T-helper 2 cell treated with Interferon-gamma antibody and Interleukin-4, amounts not matched to agents 5 μg/mL and 100 μg/mL, for 36 hours (primary cell): ENCODE data around the gene OSBPL10.
"Not testable (repeated sequence)": the region's sequence is repeated elsewhere in the genome, so short reads cannot be mapped to it uniquely, and the experiment has no call there.

ENCODE experiments used
- DNase-seq: peaks from one replicate; pipeline ENCODE4 v3.0.0; 2021; ENCODE audit warnings: low spot score
- H3K27ac Mint-ChIP-seq: one replicate; pipeline ENCODE4 v1.8.0; 2021; ENCODE audit warnings: mild to moderate bottlenecking, mixed read lengths
- H3K27me3 Mint-ChIP-seq: one replicate; pipeline ENCODE4 v1.8.0; 2021; ENCODE audit warnings: low read depth, mixed read lengths
- H3K36me3 Mint-ChIP-seq: one replicate; pipeline ENCODE4 v1.8.0; 2021; ENCODE audit warnings: low read depth, mixed read lengths
- H3K4me1 Mint-ChIP-seq: one replicate; pipeline ENCODE4 v1.8.0; 2021; ENCODE audit warnings: low read depth, mixed read lengths
- H3K4me3 Mint-ChIP-seq: one replicate; pipeline ENCODE4 v1.8.0; 2022; ENCODE audit warnings: mild to moderate bottlenecking, moderate library complexity, mixed read lengths
- H3K9me3 Mint-ChIP-seq: one replicate; pipeline ENCODE4 v1.8.0; 2021; ENCODE audit warnings: mixed read lengths

Gene OSBPL10

DNA sequence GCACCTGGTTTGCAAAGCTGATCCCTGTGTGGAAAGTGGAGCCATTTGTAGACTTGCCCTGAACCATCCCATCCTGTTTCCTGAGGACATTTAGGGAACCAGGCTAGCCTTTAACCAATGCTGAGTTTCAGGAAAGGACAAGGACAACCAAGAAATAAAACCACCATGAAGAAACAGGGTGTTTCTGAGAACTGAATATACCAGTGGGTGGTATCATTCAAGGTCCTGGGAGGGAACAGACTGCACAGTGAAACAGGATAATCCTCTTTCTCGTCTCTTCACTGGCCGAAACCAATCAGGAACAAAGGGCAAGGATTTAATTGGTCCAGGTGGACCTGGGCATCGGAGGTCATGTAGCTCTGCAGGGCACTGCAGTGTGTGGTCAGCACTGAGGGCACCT, 22.3 kb upstream of the OSBPL10 start:
- DNase-seq, result no peak

DNA sequence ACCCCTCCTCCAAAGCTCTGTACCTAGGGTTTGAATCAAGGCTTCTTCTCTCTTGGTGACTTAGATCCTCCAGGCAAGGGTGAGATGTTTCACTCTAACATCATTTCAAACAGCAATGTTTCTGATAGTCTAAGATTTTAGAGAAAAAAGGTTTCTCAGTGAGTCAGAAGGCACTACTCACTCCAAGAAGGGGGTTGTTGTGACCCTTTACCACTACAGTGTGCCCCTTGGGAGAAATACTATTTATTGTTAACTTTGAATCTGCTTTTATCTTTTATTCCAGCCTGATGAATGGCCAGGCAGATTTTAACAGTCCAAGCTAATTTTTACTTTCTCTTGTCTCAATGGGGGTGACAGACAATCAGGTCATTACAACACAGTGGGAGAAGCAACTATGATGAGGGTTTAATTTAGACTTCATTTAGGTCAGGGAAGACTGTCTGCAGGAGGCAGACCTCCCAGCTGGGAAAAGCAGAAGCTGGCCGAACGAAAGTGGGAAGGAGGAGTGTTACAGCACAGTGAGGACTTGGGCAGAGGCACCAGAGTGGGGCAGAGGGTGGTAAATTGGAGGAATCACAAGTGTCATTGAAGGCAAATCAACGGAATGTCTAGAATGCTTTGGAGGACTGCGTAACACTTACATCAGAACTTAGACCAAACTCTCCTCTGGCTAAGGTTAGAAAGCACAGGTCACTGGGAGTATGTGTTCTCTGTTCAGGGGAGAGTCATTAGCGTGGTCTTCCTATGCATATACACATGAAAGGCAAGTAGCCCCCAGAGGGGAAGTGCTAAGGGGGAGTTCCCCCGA, 21.7 kb upstream of the OSBPL10 start:
- Mint-ChIP-seq H3K27ac (no peak overlapping the region), H3K27me3 (peaks cover 13% of the 10 kb centered on the region), H3K9me3 (no peaks in the 10 kb centered on the region), H3K36me3 (no peaks in the 10 kb centered on the region), H3K4me1 (peaks cover 12% of the 10 kb centered on the region), H3K4me3 (no peak overlapping the region)
- no peak for DNase-seq

More for the DNA sequence above, 22.3 kb upstream of the OSBPL10 start:
- Mint-ChIP-seq H3K27me3 (peaks cover 13% of the 10 kb centered on the region), H3K9me3 (no peaks in the 10 kb centered on the region), H3K4me3 (no peak overlapping the region), H3K27ac (no peak overlapping the region), H3K4me1 (peaks cover 12% of the 10 kb centered on the region), H3K36me3 (no peaks in the 10 kb centered on the region)

DNA sequence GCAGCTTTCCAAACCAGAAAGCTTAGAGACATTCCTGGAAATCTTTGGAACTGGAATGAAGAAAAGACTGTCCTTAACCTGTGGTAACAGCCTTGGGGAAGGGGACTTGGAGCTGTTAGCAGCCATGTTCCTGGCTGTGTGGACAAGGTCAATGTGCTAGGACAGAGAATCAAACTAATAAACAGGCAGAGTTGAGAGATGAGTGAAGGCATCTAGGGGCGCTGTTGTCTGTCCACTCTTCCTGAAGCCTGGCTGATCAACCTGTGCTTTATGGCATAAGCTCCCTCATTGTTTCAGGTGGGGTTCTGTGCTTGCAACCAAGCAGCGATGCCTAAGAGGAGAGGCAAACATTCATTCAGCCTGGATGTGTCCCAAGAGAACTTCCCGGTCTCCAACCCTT, 19.8 kb upstream of the OSBPL10 start:
- Mint-ChIP-seq H3K36me3 (no peaks in the 10 kb centered on the region), H3K27ac (no peak overlapping the region), H3K4me1 (peaks cover 20% of the 10 kb centered on the region), H3K4me3 (no peak overlapping the region), H3K27me3 (peaks cover 3% of the 10 kb centered on the region), H3K9me3 (peaks cover 7% of the 10 kb centered on the region)
- no peak for DNase-seq

DNA sequence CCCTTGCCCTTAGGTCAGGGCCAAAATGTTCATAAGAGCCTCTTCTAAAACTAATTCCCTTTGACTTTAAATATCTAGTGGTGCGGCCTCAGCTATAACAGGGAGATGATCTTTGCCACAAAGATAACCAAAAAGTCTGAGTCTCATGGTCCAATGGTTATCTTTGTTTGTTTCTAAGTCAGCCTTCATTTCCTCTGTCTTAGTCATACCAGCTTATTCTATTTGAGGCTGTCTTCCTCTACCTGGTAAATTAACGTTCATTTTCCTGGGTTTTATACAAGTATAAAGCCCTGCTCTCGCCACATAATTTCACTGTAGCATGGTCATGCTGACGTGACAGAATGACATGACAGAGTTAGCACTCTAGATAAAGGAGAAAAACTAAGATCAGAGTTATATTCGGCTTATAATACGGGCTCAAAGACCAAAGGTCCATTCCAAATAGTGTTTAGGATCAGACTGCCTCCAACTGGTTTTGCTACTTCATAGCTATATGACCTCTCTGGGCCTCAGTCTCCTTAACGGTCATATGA, 18.9 kb upstream of the OSBPL10 start:
- no peak overlapping the region for H3K4me3 Mint-ChIP-seq
- H3K27me3 Mint-ChIP-seq, result peaks cover 3% of the 10 kb centered on the region
- H3K27ac Mint-ChIP-seq, result no peak overlapping the region

DNA sequence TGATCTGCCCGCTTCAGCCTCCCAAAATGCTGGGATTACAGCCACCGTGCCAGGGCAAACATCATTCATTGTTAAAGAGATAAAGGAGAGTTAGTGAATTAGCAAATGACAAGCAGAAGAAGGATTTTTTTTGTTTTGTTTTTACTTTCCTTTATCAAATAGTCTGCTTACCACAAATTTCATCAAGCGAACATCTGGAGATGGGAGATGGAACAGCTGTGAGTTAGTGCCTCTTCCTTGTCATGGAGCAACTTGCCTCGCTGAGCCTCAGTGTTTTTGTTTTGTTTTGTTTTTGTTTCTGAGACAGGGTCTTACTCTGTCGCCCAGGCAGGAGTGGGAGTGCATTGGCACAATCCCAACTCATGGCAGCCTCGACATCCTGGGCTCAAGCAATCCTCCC, 16.4 kb upstream of the OSBPL10 start:
- DNase-seq, result no peak
- peaks cover 28% of the 10 kb centered on the region for H3K9me3 Mint-ChIP-seq
- H3K27me3 Mint-ChIP-seq, result no peaks in the 10 kb centered on the region
- peaks cover 24% of the 10 kb centered on the region for H3K4me1 Mint-ChIP-seq
- no peak overlapping the region for H3K27ac Mint-ChIP-seq
- H3K4me3 Mint-ChIP-seq, result no peak overlapping the region
- H3K36me3 Mint-ChIP-seq, result peaks cover 4% of the 10 kb centered on the region

More for the DNA sequence above, 18.9 kb upstream of the OSBPL10 start:
- Mint-ChIP-seq H3K36me3 (no peaks in the 10 kb centered on the region), H3K9me3 (peaks cover 12% of the 10 kb centered on the region), H3K4me1 (peaks cover 24% of the 10 kb centered on the region)
- DNase-seq, result no peak

DNA sequence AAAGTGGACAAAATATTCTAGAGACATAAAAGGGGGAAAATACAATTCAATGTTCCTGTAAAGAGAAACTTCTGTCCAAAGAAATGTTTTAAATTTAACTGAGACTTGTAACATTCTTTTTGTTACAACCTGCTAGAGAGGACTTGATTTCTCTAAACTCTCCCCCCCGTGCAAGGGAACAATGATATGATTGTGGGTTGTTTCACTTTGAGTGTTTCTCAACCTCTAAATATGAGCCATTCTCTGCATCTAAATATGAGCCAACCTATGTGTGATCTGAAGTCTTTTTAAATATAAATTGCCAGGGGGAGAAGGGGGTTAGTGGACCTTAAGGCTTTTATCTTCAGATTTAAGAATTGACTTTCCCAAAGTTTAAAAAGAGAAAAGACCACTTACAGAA, 15.1 kb upstream of the OSBPL10 start:
- Mint-ChIP-seq H3K27ac (no peak overlapping the region), H3K27me3 (no peaks in the 10 kb centered on the region), H3K4me3 (no peak overlapping the region), H3K36me3 (peaks cover 4% of the 10 kb centered on the region), H3K4me1 (peaks cover 24% of the 10 kb centered on the region), H3K9me3 (peaks cover 30% of the 10 kb centered on the region)
- DNase-seq, result no peak

DNA sequence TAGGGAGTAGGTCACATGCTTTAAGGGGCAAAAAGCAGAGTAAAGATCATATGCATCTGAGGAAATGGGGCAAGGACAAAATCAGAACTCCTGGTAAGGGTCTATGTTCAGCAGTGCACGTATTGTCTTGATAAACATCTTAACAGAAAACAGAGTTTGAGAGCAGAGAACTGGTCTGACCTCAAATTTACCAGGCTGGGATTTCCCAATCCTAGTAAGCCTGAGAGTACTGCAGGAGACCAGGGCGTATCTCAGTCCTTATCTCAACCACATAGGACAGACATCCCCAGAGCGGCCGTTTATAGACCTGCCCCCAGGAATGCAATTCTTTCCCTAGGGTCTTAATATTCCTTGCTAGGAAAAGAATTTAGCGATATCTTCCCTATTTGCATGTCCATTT, 14.0 kb upstream of the OSBPL10 start:
- H3K4me1 Mint-ChIP-seq, result peaks cover 17% of the 10 kb centered on the region

DNA sequence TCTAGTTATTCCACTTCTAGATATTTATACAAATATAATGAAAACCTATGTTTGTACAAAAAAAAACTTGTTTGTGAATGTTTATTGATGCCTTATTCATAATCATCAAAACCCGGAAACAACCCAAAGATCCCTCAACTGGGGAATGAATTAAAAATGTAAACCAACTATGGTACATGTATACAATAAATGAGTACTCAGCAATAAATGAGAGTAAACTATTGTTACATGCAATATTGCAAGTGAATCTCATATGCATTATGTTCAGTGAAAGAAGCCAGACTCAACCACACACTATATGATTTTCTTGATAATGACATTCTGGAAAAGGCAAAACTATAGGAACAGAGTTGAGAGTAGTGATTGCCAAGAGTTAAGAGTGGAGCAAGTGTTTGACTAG, 12.8 kb upstream of the OSBPL10 start:
- no peak overlapping the region for H3K4me3 Mint-ChIP-seq
- H3K36me3 Mint-ChIP-seq, result peaks cover 5% of the 10 kb centered on the region
- peaks cover 15% of the 10 kb centered on the region for H3K4me1 Mint-ChIP-seq
- H3K9me3 Mint-ChIP-seq, result peaks cover 30% of the 10 kb centered on the region
- H3K27me3 Mint-ChIP-seq, result no peaks in the 10 kb centered on the region
- no peak for DNase-seq
- H3K27ac Mint-ChIP-seq, result no peak overlapping the region

More for the DNA sequence above, 14.0 kb upstream of the OSBPL10 start:
- not testable (repeated sequence) for H3K4me3 Mint-ChIP-seq, H3K27me3 Mint-ChIP-seq, H3K27ac Mint-ChIP-seq, H3K36me3 Mint-ChIP-seq
- peak; percentile 30 for DNase-seq
- peaks cover 30% of the 10 kb centered on the region for H3K9me3 Mint-ChIP-seq

DNA sequence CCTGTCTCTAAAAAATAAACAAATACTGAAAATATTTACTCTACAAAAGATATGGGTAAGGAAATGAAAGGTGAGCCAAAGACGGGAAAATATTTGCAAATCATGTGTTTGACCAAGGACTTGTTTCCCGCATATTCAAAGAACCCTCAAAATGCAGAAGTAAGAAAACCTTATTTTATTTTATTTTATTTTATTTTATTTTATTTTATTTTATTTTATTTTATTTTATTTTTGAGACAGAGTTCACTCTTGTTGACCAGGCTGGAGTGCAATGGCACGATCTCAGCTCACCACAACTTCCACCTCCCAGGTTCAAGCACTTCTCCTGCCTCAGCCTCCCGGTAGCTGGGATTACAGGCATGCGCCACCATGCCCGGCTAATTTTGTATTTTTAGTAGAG, 11.9 kb upstream of the OSBPL10 start:
- H3K27me3 Mint-ChIP-seq, result not testable (repeated sequence)

DNA sequence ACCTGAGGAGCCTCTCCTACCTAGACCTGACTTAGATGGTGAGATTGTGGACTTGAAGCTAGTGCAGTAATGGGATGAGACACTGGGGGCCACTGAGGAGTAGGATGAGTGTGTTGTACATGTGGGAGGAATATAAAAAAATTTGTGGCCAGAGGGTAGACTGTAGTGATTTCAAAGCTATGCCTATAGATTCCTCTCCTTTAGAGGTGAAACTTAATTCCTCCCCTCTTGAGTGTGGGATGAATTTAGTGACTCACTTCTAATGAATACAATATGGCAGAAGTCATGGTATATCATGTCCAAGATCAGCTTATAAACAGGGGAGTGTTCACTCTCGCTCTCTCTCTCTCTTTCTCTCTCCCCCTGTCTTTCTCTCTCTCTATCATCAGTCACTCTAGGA, 7.2 kb upstream of the OSBPL10 start:
- Mint-ChIP-seq H3K4me1 (no peaks in the 10 kb centered on the region), H3K27ac (no peak overlapping the region)

More for the DNA sequence above, 11.9 kb upstream of the OSBPL10 start:
- H3K4me1 Mint-ChIP-seq, result peaks cover 12% of the 10 kb centered on the region
- H3K4me3 Mint-ChIP-seq, H3K36me3 Mint-ChIP-seq, DNase-seq, H3K27ac Mint-ChIP-seq: not testable (repeated sequence)
- peaks cover 30% of the 10 kb centered on the region for H3K9me3 Mint-ChIP-seq

DNA sequence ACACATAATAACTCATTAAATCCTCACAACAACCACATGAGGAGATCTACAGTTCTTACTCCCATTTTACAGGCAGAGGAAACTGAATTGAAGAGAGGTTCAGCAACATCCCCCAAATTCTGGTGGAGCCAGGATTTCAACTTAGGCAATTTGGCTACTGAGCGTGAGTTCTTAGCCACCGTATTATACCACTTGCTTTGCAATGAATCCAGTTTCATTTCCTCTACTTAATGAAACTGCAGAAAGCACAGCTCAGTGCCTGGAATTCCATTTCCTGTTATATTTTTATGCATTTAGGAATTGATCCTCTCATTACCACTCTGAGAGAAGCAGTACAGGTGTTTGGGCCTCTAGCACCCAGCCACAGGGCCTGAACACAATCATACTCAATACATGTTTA, 4.8 kb upstream of the OSBPL10 start:
- no peaks in the 10 kb centered on the region for H3K36me3 Mint-ChIP-seq
- peaks cover 22% of the 10 kb centered on the region for H3K27me3 Mint-ChIP-seq
- peaks cover 3% of the 10 kb centered on the region for H3K9me3 Mint-ChIP-seq
- H3K4me1 Mint-ChIP-seq, result peaks cover 3% of the 10 kb centered on the region
- no peak overlapping the region for H3K4me3 Mint-ChIP-seq
- H3K27ac Mint-ChIP-seq, result no peak overlapping the region
- no peak for DNase-seq

More for the DNA sequence above, 7.2 kb upstream of the OSBPL10 start:
- Mint-ChIP-seq H3K4me3 (no peak overlapping the region), H3K9me3 (peaks cover 7% of the 10 kb centered on the region), H3K27me3 (peaks cover 3% of the 10 kb centered on the region), H3K36me3 (peaks cover 3% of the 10 kb centered on the region)
- DNase-seq, result no peak

DNA sequence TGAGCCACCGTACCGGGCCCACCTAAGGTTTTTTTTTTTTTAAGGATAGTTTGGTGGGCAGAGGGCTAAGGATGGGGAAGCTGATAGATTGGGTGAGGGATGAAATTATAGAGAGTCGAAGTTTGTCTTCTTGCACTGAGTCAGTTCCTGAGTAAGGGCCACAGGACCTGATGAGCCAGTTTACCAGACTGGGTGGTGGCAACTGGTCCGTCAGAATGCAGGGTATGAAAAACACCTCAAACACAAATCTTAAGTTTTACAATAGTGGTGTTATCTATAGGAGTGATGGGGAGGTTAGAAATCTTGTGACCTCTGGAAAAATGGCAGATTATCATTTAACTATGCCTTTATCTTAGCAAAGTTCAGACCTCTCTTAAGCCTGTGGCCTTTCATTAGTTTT, 3.3 kb upstream of the OSBPL10 start:
- H3K4me3 Mint-ChIP-seq, result no peak overlapping the region
- peaks cover 12% of the 10 kb centered on the region for H3K4me1 Mint-ChIP-seq
- DNase-seq, result no peak
- H3K36me3 Mint-ChIP-seq, result no peaks in the 10 kb centered on the region
- no peak overlapping the region for H3K27ac Mint-ChIP-seq
- H3K9me3 Mint-ChIP-seq, result peaks cover 3% of the 10 kb centered on the region
- H3K27me3 Mint-ChIP-seq, result peaks cover 32% of the 10 kb centered on the region

DNA sequence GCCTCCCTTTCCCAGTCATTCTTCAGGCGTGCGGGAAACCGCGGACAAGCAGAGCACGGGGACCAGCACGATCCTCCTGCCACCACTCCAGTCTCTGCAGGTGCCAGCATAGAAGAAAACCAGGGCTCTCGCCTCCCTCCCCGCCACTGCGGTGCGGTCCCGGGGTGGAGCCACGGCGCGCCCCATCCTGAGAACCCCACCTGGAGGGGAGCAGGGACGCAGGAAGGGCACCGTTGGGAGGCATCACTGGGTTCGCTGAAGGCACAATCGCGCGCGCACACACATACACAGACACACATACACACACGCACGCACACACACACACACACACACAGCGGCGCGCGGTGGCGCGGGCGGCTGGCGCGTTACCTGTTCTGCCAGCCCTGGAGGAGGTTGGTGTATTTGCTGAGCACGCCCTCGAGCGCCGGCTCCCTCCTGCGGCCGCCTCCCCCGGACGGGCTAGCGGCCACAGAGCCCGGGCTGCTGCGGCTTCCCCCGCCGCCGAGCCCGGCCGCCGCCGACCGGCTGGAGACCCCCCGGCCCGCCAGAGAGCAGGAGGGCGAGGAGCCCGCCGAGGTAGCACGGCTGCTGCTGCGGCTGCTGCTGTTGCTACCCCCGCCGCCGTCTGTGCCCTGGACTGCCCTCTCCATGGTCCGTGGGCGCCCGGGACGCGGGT, 394 bp downstream of the OSBPL10 start:
- no peaks in the 10 kb centered on the region for H3K9me3 Mint-ChIP-seq
- H3K36me3 Mint-ChIP-seq, result no peaks in the 10 kb centered on the region
- DNase-seq, result peak; percentile 38
- peak overlapping the region; percentile 82 for H3K4me3 Mint-ChIP-seq
- H3K27me3 Mint-ChIP-seq, result peaks cover 48% of the 10 kb centered on the region
- H3K4me1 Mint-ChIP-seq, result peaks cover 18% of the 10 kb centered on the region
- peak overlapping the region; percentile 38 for H3K27ac Mint-ChIP-seq

DNA sequence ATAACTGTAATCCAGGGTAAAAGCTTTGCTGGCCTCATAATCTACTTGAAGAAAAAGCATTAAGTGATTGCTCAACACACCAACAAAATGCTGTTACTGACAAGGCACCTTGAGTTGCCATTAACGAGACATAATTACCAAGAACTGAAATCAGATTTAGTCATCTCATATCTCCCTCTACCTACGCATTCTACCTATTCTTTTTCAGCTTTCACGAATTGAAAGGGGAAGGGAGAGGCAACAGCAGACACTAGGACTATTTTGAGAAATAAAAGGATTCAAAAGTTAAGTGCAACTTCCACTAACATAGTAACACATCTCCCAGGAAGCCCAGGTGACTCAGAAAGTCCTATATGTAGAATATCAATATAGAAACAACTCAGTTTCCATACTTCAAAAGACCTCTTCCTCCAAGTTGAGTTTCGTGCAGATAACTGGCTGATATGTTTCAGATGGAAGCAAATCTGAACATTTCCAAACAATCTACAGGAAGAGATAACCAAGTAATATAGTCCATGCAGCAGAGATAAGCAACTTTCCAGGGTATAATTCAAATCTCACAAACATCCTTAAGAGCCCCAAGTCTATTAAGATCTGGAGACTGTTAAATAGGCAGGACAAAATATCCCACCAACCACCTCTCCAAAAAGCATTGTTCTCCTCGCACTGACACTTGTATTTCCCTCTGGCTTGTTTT, 1.9 kb downstream of the OSBPL10 start:
- DNase-seq, result peak; percentile 29
- Mint-ChIP-seq H3K27ac (peak overlapping the region; percentile 64), H3K27me3 (peaks cover 48% of the 10 kb centered on the region), H3K9me3 (no peaks in the 10 kb centered on the region), H3K36me3 (peaks cover 2% of the 10 kb centered on the region), H3K4me1 (peaks cover 18% of the 10 kb centered on the region), H3K4me3 (peak overlapping the region; percentile 72)
